HepG2 (cell line): ENCODE data around the gene DDAH2. TPM values are rescaled to one million over a fixed set of nuclear protein-coding genes. Genes with fewer than 3 reads are reported as not detected.

Source experiments
- AKNA ChIP-seq: sonication (generic); formaldehyde crosslinking; IDR thresholded peaks from 2 replicates; pipeline ENCODE4 v1.4.0; 2020; ENCODE audit warnings: missing genetic modification reagents, borderline replicate concordance
- ATM ChIP-seq: fragments of 450-650 bp; IDR thresholded peaks from 2 replicates; pipeline ENCODE4 v1.7.1; 2017; ENCODE audit warnings: mild to moderate bottlenecking, borderline replicate concordance
- EHMT2 ChIP-seq: fragments of 200-600 bp; sonication (generic); IDR thresholded peaks from 2 replicates; pipeline ENCODE4 v1.7.0; 2017; ENCODE audit warnings: antibody characterized with exemption, low read depth, low read length, borderline replicate concordance
- GATAD2A ChIP-seq: IDR thresholded peaks from 2 replicates; pipeline ENCODE4 v1.6.1; 2016
- GZF1 ChIP-seq: sonication (generic); formaldehyde crosslinking; IDR thresholded peaks from 2 replicates; pipeline ENCODE4 v1.5.1; 2020; ENCODE audit warnings: mild to moderate bottlenecking, missing genetic modification reagents
- HNF4A ChIP-seq: sonication (generic); formaldehyde crosslinking; IDR thresholded peaks from 2 replicates; pipeline ENCODE4 v1.4.0; 2020; ENCODE audit warnings: missing genetic modification reagents
- IRX3 ChIP-seq: sonication (generic); formaldehyde crosslinking; IDR thresholded peaks from 2 replicates; pipeline ENCODE4 v1.8.1; 2023; ENCODE audit warnings: mild to moderate bottlenecking, low read depth, missing genetic modification reagents, borderline replicate concordance
- PPARG ChIP-seq: conservative IDR thresholded peaks from 2 replicates; pipeline ENCODE4 v1.6.1; 2016; ENCODE audit warnings: missing biosample characterization, missing genetic modification reagents
- RBM22 ChIP-seq: fragments of 200-400 bp; formaldehyde crosslinking; optimal IDR thresholded peaks from 2 replicates; pipeline ENCODE3; 2017; ENCODE audit warnings: mild to moderate bottlenecking, low read length, moderate library complexity
- SETDB1 ChIP-seq: sonication (generic); formaldehyde crosslinking; IDR thresholded peaks from 2 replicates; pipeline ENCODE4 v1.5.1; 2020; ENCODE audit warnings: missing genetic modification reagents, mild to moderate bottlenecking, borderline replicate concordance
- SIX1 ChIP-seq: sonication (generic); formaldehyde crosslinking; IDR thresholded peaks from 2 replicates; pipeline ENCODE4 v1.4.0; 2020; ENCODE audit warnings: missing genetic modification reagents, borderline replicate concordance
- SMC3 ChIP-seq: IDR thresholded peaks from 2 replicates; pipeline ENCODE4 v1.6.1; 2011; ENCODE audit warnings: low read length, improper control_type of control experiment
- U2AF2 ChIP-seq: fragments of 200-400 bp; formaldehyde crosslinking; IDR thresholded peaks from 2 replicates; pipeline ENCODE4 v1.6.1; 2017; ENCODE audit warnings: low read depth, mild to moderate bottlenecking, low read length
- ZNF7 ChIP-seq: IDR thresholded peaks from 2 replicates; pipeline ENCODE4 v1.6.1; 2016; ENCODE audit warnings: missing biosample characterization, missing genetic modification reagents
- ZSCAN22 ChIP-seq: sonication (generic); formaldehyde crosslinking; IDR thresholded peaks from 2 replicates; pipeline ENCODE4 v1.4.0; 2020; ENCODE audit warnings: mild to moderate bottlenecking, missing genetic modification reagents
- polyA plus RNA-seq, 8 experiments: library from polyadenylated mRNA; depleted of rRNA in 3 of 8; stranded (reverse) in 7 of 8; unstranded in 1 of 8; fragments of >200 nt; fragmentation: Illumina TruSeq in 4 of 8; extraction: Trizol in 4 of 8; gene quantifications; 2 replicates each; pipeline versions ENCODE4 v1.2.1 to v1.2.3, GENCODE V29; 2011 to 2016; ENCODE audit warnings: low read depth in 4 of 8, missing spikeins in 1 of 8, mixed read lengths in 1 of 8; ENCODE audit not compliant: insufficient read depth in 1 of 8
- total RNA-seq, 5 experiments: library from RNA; depleted of rRNA; stranded (reverse); fragments of >200 nt; fragmentation: Illumina TruSeq; extraction: Trizol; gene quantifications; 2 replicates each; pipeline ENCODE4 v1.2.3, GENCODE V29; 2016; ENCODE audit warnings: low read depth in 1 of 5
- TF ChIP-seq, protein P1 (sequence below): sonication (generic); formaldehyde crosslinking; IDR thresholded peaks from 2 replicates; pipeline ENCODE4 v1.4.0; 2020; ENCODE audit warnings: mild to moderate bottlenecking, missing genetic modification reagents
- TF ChIP-seq, protein P2 (sequence below): sonication (generic); formaldehyde crosslinking; IDR thresholded peaks from 2 replicates; pipeline ENCODE4 v1.9.0; 2021; ENCODE audit warnings: missing genetic modification reagents, mild to moderate bottlenecking, borderline replicate concordance
- TF ChIP-seq, protein P3 (sequence below): sonication (generic); formaldehyde crosslinking; IDR thresholded peaks from 2 replicates; pipeline ENCODE4 v1.4.0; 2020; ENCODE audit warnings: missing genetic modification reagents
- TF ChIP-seq, protein P4 (sequence below): sonication (generic); formaldehyde crosslinking; IDR thresholded peaks from 2 replicates; pipeline ENCODE4 v1.4.0; 2020; ENCODE audit warnings: missing genetic modification reagents

The DDAH2 gene
- total and polyA plus RNA-seq, 2 of the 13 experiments (the other 11 are each of a cell fraction or from before 2014, with no cell fraction given) = 16.4 to 21.1 TPM

GRCh38 chr6:31729979-31730630 is 1.0 kb upstream of the DDAH2 start (continued):
- 0 out of 2 replicates have a peak, but pooled peaks have one; percentile 36 for TF ChIP-seq ZSCAN22 (CRISPR knock-in tag)
- TF ChIP-seq EHMT2 = no peak
- TF ChIP-seq AKNA (CRISPR knock-in tag) = no peak
- no peak for TF ChIP-seq PPARG
- TF ChIP-seq, protein P1, sequence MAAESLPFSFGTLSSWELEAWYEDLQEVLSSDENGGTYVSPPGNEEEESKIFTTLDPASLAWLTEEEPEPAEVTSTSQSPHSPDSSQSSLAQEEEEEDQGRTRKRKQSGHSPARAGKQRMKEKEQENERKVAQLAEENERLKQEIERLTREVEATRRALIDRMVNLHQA (CRISPR knock-in tag) = no peak
- TF ChIP-seq GATAD2A = no peak
- TF ChIP-seq ATM = no peak
- TF ChIP-seq RBM22 = peak; percentile 96
- TF ChIP-seq ZNF7 (CRISPR knock-in tag) = no peak
- 0 out of 2 replicates have a peak, but pooled peaks have one; percentile 42 for TF ChIP-seq SETDB1 (CRISPR knock-in tag)
- peak; percentile 54; the same call in 1 of the 2 replicates for TF ChIP-seq IRX3 (CRISPR knock-in tag)
- TF ChIP-seq, protein P2, sequence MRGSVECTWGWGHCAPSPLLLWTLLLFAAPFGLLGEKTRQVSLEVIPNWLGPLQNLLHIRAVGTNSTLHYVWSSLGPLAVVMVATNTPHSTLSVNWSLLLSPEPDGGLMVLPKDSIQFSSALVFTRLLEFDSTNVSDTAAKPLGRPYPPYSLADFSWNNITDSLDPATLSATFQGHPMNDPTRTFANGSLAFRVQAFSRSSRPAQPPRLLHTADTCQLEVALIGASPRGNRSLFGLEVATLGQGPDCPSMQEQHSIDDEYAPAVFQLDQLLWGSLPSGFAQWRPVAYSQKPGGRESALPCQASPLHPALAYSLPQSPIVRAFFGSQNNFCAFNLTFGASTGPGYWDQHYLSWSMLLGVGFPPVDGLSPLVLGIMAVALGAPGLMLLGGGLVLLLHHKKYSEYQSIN = no peak
- 0 out of 2 replicates have a peak, but pooled peaks have one; percentile 2 for TF ChIP-seq HNF4A
- TF ChIP-seq SIX1 (CRISPR knock-in tag) = no peak
- TF ChIP-seq, protein P3, sequence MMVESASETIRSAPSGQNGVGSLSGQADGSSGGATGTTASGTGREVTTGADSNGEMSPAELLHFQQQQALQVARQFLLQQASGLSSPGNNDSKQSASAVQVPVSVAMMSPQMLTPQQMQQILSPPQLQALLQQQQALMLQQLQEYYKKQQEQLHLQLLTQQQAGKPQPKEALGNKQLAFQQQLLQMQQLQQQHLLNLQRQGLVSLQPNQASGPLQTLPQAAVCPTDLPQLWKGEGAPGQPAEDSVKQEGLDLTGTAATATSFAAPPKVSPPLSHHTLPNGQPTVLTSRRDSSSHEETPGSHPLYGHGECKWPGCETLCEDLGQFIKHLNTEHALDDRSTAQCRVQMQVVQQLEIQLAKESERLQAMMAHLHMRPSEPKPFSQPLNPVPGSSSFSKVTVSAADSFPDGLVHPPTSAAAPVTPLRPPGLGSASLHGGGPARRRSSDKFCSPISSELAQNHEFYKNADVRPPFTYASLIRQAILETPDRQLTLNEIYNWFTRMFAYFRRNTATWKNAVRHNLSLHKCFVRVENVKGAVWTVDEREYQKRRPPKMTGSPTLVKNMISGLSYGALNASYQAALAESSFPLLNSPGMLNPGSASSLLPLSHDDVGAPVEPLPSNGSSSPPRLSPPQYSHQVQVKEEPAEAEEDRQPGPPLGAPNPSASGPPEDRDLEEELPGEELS (CRISPR knock-in tag) = 0 out of 2 replicates have a peak, but pooled peaks have one; percentile 11
- TF ChIP-seq U2AF2 = 0 out of 2 replicates have a peak, but pooled peaks have one; percentile 72
- TF ChIP-seq, protein P4, sequence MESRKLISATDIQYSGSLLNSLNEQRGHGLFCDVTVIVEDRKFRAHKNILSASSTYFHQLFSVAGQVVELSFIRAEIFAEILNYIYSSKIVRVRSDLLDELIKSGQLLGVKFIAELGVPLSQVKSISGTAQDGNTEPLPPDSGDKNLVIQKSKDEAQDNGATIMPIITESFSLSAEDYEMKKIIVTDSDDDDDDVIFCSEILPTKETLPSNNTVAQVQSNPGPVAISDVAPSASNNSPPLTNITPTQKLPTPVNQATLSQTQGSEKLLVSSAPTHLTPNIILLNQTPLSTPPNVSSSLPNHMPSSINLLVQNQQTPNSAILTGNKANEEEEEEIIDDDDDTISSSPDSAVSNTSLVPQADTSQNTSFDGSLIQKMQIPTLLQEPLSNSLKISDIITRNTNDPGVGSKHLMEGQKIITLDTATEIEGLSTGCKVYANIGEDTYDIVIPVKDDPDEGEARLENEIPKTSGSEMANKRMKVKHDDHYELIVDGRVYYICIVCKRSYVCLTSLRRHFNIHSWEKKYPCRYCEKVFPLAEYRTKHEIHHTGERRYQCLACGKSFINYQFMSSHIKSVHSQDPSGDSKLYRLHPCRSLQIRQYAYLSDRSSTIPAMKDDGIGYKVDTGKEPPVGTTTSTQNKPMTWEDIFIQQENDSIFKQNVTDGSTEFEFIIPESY (CRISPR knock-in tag) = peak; percentile 93
- 0 out of 2 replicates have a peak, but pooled peaks have one; percentile 41 for TF ChIP-seq GZF1 (CRISPR knock-in tag)
- TF ChIP-seq SMC3 = no peak
